ENCODE data around the gene ZNF430.

GRCh38 chr19:21047716-21048115, 27.3 kb downstream of the ZNF430 start:
- TF ChIP-seq, protein P1, sequence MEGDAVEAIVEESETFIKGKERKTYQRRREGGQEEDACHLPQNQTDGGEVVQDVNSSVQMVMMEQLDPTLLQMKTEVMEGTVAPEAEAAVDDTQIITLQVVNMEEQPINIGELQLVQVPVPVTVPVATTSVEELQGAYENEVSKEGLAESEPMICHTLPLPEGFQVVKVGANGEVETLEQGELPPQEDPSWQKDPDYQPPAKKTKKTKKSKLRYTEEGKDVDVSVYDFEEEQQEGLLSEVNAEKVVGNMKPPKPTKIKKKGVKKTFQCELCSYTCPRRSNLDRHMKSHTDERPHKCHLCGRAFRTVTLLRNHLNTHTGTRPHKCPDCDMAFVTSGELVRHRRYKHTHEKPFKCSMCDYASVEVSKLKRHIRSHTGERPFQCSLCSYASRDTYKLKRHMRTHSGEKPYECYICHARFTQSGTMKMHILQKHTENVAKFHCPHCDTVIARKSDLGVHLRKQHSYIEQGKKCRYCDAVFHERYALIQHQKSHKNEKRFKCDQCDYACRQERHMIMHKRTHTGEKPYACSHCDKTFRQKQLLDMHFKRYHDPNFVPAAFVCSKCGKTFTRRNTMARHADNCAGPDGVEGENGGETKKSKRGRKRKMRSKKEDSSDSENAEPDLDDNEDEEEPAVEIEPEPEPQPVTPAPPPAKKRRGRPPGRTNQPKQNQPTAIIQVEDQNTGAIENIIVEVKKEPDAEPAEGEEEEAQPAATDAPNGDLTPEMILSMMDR (IDR thresholded peaks at IDR 0.05) = no peak
- no peak for TF ChIP-seq POLR2A (IDR thresholded peaks at IDR 0.05)
